GM18526 (cell line): ENCODE measurements around the gene MYO1C.
A peak's percentile ranks its signal among the peaks of the same experiment; 100 is the strongest.

Source experiments
- POLR2A ChIP-seq: IDR thresholded peaks from 3 replicates; pipeline ENCODE4 v1.6.1; 2011; ENCODE audit not compliant: insufficient read length; ENCODE audit errors: extremely low read depth

Gene MYO1C, protein sequence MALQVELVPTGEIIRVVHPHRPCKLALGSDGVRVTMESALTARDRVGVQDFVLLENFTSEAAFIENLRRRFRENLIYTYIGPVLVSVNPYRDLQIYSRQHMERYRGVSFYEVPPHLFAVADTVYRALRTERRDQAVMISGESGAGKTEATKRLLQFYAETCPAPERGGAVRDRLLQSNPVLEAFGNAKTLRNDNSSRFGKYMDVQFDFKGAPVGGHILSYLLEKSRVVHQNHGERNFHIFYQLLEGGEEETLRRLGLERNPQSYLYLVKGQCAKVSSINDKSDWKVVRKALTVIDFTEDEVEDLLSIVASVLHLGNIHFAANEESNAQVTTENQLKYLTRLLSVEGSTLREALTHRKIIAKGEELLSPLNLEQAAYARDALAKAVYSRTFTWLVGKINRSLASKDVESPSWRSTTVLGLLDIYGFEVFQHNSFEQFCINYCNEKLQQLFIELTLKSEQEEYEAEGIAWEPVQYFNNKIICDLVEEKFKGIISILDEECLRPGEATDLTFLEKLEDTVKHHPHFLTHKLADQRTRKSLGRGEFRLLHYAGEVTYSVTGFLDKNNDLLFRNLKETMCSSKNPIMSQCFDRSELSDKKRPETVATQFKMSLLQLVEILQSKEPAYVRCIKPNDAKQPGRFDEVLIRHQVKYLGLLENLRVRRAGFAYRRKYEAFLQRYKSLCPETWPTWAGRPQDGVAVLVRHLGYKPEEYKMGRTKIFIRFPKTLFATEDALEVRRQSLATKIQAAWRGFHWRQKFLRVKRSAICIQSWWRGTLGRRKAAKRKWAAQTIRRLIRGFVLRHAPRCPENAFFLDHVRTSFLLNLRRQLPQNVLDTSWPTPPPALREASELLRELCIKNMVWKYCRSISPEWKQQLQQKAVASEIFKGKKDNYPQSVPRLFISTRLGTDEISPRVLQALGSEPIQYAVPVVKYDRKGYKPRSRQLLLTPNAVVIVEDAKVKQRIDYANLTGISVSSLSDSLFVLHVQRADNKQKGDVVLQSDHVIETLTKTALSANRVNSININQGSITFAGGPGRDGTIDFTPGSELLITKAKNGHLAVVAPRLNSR

DNA sequence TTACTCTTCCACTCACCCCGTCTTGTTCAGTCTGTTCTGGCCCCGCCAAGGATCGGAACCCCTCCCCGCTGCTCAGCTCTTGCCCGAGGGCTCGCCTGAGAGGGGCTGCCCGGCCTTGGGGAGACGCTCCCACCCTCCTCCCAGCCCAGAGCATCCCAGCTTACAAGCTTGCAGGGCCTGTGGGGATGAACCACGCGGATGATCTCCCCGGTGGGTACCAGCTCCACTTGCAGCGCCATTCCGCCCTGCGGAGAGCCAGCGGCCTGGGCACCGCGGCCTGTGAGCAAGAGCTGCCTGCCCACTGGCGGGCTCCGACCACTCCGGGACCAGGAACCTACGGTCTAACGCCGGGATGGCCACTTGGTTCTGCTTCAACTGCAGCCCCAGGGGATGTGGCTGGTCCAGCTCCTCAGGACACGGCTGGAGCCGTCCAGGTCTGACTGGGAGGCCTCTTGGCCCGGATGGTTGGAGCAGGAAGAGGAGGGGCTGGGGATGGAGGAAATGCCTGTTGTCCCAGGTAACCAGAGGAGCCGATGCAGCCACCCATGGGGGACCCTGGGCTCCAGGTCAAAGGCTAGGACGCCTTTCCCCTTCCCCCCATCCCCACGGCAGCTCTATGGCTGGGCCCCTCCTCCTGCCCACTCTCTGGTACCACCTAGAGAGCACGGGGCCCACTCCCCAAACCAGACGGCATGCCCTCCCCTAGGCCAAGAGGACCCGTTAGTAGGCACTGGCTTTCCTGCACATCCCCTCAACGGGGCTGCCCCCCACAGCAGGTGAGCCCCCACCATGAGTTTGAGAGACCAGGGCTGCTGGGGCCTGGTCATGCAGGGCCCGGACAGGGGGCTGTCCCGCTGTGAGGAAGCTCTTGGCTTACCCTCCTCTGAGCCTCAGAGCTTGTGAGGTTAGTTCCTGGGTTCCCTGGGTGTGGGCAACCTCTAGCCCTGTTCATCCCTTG is at the start of gene MYO1C:
MYO1C (minus strand) TSS at position 438 of the 958 bp plus-strand sequence; CDS start at position 239, 199 bp downstream.
- no peak for TF ChIP-seq POLR2A

DNA sequence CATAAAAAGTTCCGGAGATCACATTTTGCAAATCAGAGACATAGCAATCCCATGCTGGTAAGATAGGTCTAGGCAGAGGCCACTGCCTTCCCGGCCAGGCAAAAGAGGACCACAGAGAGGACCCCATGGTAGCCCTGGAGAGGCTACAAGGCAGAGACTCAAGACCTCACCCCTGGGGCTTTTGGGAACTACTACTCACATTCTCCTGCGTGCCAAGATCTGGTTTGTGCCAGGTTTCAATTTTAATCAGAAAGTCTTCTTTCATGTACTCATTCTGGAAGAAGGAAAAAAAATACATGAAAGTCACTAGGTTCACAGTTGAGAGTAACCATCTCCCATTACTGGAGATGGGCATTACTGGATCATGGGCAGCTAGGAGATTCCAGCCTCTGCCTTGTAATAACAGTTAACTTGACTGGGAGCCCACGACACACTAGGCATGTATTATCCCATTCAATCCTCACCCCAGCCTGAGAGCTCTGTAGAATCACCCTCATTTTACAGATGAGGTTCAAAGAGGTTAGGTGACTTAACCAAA is 49.0 kb upstream of the MYO1C start:
- TF ChIP-seq POLR2A = no peak

DNA sequence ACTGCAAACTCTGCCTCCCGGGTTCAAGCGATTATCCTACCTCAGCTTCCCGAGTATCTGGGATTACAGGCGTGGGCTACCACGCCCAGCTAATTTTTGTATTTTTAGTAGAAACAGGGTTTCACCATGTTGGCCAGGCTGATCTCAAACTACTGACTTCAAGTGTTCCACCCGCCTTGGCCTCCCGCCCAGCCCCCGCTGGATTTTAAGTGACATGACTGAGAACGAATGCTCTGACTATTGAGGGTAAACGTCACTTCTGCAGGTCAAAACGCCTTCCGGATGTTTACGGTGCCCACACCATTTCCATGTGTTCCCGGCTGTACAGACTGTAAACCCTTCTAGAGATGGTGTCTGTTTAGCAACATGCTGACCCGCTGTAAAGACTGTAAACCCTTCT is 47.3 kb upstream of the MYO1C start:
- no peak for TF ChIP-seq POLR2A

DNA sequence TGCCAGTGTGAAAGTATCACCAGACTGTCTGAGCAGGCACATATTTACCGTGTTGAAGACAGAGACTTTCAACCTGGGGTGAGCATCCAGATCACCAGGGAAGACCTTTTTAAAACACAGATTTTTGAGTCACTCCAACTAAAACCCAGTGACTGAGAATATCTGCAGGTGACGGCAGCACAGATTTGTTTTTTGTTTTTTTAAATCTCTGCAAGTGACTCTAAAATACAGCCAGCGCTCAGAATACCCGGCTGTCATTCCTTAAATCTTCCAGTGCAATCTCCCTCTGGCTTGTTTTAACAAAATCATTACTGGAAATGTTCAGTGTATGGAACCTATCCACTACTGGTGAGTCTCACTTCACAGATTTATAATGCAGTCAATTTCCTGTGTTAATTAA is 43.3 kb upstream of the MYO1C start:
- no peak for TF ChIP-seq POLR2A

DNA sequence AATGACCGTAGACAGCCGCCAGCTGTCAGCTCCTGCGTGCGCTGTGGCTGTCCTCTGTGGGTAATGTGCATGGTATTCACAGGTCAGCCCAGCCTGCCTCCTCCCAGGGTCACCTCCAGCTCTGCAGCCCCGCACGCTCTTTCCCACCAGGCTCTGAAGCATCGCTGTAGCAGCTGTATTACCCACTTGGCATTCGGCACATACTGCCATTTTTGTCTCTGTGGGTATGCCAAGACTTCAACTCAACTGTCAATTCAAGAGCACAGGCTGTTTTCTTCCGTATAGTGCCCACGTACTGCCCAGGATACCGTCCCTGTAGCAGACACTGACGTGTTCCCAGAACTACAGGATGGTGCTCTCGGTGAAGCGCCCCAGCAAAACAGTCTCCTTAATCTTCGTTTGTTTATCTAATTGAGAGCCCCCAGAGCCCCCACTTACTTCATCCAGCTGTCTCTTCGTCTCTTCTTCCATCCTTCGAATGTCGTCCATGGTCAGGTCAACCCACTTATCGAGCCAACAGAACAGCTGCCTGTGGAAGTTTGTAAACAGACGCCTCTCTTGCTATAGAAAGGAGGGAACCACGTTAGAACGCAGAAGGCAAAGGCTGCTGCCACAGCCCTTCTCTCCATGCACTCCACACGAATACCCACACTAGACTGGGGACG is 41.3 kb upstream of the MYO1C start:
- TF ChIP-seq POLR2A = no peak

DNA sequence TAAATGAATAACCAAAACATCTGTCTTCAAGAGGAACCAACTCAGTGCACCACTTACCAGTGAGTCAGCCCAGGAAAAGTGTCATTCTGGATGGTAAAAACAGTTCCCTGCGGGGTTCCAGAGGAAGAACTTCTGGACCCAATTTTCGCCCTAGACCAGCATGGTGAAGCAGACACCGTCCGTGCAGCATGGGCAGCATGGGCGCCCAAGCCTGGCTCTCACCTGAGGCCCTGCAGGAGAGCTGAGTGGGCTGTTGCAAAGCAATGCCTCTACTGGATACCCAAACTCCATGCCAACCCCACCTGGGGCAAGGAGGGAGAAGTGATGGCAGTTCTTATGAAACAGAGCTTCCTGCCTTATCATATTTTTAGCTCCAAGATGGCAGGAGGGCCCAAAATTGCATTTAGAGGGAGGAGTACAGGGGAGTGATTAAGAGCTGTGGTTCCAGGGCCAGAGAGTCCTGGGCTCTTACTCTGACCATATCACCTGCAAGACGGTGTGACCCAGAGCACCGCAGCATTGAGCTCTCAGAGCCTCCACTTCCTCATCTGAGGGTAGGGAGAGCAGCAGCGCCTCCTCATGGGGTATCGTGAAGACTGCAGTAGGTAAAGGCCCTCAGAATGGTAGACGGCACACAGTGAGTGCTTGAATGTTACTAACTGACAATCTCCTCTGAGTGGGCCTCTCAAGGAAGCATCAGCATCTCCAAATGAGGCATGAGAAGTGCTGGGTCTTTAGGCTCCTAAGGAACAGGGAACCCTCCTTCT is 40.5 kb upstream of the MYO1C start:
- TF ChIP-seq POLR2A = no peak

DNA sequence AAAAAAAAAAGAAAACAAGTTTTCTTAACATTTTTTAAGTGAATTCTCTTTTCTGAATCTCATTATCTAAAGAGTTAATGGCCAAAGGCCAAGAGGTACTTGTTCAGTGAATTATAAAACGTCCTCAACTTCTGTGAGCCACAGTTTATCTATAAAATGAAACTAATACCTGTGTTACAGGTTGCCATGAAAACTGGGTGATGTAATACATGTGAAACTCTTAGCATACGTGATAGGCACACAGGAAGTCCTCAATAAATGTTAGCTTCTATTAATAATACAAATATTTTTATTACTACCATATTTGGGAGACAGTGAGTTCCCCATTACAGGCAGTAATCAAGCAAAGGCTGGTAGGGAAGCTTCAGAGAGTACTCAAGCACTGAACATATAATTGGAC is 37.4 kb upstream of the MYO1C start:
- no peak for TF ChIP-seq POLR2A

DNA sequence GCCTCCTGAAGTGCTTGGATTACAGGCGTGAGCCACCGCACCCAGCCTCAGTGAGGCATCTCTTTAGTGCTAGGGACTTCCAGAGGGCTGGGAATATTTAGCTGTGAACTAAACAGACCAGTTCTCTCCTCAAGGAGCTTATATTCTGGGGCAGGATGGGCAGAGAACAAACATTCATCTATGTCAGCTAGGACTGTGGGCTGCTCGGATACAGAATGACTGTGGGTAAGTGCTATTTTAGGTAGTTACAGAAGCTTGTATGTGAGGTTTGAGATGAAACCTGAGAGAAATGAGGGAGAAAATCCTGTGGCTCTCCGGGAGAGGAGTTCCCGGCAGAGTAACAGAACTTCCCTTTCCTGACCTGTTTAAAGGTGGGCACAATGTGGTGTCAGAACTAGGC is 30.1 kb upstream of the MYO1C start:
- TF ChIP-seq POLR2A = no peak

DNA sequence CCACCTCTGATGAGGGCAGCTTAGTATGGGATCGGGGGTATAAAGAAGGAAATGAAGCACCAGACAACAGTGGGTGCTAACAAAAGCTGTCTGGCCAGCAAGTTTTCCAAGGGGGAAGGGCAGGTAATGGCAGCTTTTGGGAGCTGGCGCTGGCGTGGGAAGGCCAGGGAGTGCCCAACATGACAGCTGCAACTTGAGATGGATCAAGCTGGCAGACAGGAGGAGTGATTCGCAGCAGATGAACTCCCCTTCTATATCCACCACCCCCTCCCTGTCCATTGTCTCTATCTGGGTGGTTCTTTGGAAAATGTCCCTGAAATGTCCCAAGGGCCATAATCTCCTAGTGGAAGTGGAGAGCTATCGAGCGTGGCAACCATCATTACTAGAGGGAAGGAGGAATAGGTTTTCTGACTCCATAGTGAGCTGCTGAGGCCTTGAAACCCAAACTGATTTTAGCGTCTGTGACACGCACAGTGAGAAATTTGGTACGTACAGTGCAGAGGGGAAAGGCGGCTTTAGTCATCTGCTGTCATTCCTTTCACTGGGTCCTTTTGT is 28.7 kb upstream of the MYO1C start:
- TF ChIP-seq POLR2A = no peak

DNA sequence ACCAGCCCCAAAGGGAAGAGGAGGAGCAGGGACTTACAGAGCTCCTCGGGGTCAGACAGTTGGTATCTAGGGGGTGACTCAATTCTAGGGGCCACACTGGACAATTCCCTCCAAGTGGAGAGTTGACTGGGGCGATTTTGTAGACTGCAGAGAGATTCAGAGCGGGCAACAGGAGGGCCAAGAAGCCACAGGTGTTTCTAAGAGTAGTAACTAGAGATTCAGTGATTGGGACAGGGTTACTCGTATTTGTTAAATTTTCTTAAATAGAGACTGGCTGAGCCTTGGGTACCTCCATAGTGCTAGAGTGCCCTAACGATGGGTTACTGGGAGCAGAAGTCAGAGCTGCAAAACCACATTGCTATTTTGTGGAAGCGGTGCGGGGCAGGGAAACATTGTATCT is 27.2 kb upstream of the MYO1C start:
- TF ChIP-seq POLR2A = no peak

DNA sequence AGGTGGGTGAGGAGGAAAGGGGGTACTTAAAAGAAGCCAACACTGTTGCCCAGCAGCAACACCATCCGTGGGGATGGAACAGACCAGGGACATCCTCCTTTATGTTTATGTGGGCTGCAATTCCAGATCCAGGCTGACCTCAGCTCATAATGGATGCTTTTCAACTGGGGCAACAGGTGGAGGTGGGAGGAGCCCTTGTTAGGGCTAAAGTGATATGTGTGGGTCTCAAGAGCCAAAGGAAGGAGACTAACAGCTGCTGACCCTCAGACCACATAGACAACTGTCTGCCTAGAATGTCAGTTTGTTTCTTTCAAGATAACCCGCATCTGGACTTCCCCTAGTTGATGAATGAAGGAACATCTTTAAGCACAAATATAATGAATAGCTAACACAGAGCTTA is 25.9 kb upstream of the MYO1C start:
- no peak for TF ChIP-seq POLR2A

DNA sequence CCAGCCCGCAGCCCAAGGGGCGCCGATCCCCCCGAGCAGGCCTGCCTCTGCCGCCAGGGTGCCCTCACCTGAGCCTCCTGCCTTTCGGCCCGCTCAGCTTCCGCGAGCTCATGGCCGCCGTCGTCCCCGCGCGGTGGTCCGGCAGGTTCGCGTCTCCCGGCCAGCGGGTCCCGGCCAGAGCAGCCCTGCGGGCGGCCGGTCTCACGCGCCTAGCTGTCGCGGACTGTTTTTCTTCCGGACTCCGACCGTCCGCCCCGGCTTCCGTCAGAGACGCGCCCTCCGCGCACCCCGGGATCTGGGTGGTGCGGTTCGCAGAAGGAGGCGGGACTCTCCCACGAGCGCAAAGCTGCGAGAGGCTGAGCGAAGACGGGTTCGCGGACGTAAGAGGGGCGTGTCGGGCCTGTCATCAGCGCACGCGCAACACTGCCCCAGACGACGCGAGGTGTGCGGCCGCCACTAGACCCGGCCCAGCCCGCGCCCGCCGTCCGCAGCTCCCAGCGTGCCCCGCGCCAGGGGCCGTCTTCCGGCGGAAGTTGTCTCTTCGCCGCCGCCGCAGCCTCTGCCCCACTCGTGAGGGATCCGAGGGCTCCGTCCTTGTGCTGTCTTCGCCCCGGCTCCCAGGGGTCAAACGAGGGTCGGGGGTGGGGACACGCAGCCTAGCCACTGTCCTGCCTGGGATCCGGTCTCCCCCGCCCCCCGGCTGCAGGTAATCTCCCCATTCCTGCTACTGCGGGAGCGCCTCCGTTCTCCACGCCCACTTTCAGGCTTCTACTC is 24.1 kb upstream of the MYO1C start, which contains the start of gene INPP5K:
INPP5K (minus strand) TSS at position 225 of the 774 bp plus-strand sequence; CDS start at position 112, 113 bp downstream.
- TF ChIP-seq POLR2A = peak; percentile 84
